Measurements from ENCODE around the gene ZFAND2A.

DNA sequence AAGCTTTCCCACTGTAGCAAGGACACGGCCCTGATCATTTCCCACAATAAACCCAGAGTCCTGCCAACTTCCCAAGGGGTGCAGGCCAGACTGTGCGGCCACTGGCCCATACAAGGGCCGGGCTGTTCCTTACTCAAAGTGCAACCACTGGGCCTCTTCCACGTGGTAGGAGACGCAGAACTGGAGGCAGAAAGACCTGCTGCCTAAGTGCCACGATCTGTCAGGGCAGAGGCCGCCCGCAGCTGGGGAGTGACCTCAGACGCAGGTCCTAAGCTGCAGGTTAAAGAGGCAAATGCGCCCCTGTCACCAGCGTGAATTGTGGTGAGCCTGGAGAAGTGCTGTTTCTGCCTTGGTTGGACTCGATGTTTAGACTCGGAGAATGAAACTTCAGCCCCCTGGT lies 45.9 kb downstream of the ZFAND2A start:
- TF ChIP-seq, protein P1, sequence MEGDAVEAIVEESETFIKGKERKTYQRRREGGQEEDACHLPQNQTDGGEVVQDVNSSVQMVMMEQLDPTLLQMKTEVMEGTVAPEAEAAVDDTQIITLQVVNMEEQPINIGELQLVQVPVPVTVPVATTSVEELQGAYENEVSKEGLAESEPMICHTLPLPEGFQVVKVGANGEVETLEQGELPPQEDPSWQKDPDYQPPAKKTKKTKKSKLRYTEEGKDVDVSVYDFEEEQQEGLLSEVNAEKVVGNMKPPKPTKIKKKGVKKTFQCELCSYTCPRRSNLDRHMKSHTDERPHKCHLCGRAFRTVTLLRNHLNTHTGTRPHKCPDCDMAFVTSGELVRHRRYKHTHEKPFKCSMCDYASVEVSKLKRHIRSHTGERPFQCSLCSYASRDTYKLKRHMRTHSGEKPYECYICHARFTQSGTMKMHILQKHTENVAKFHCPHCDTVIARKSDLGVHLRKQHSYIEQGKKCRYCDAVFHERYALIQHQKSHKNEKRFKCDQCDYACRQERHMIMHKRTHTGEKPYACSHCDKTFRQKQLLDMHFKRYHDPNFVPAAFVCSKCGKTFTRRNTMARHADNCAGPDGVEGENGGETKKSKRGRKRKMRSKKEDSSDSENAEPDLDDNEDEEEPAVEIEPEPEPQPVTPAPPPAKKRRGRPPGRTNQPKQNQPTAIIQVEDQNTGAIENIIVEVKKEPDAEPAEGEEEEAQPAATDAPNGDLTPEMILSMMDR (IDR thresholded peaks at IDR 0.05) = no peak
- no peak for TF ChIP-seq POLR2A (IDR thresholded peaks at IDR 0.05)

Data from heart left ventricle (tissue), 13 donors.